Neuron (in vitro differentiated cells): Measurements from ENCODE around the gene RFTN1.

Source experiments
- H2AFZ ChIP-seq: one replicate; pipeline ENCODE4 v1.6.1; 2013; ENCODE audit warnings: low read depth, mild to moderate bottlenecking, inconsistent platforms, low read length, moderate library complexity
- H3K27me3 ChIP-seq: one replicate; pipeline ENCODE4 v1.6.1; 2013; ENCODE audit warnings: low read length; ENCODE audit not compliant: insufficient read depth
- H3K36me3 ChIP-seq: one replicate; pipeline ENCODE4 v1.6.1; 2013; ENCODE audit warnings: low read length; ENCODE audit not compliant: insufficient read depth
- H3K4me1 ChIP-seq: one replicate; pipeline ENCODE4 v1.6.1; 2013; ENCODE audit warnings: low read length; ENCODE audit not compliant: insufficient read depth
- H3K4me3 ChIP-seq: 2 replicates; pipeline ENCODE4 v1.5.1; 2013; ENCODE audit warnings: mild to moderate bottlenecking, low read length, moderate library complexity
- H3K9me3 ChIP-seq: one replicate; pipeline ENCODE4 v1.6.1; 2013; ENCODE audit warnings: low read length

RFTN1 gene

DNA sequence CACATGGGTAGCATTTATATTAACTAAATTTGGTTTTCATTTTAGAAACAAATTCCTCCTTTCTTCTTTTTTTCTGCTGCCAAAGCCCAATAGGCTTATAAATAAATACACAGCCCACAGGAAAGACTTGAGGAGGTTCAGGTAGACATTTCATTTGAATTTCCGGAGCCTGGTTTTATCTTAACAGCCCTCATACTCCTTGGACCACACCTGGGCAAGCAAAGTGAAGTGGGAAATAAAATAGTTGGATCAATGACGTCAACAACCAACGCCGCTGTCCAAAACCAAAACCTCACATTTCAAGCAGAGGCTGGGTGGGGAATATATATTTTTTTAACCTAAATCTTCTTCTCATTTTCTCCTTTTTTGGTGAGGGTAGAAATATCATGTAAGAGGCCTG lies 53.2 kb downstream of the RFTN1 start:
- Histone ChIP-seq H3K27me3 (no peaks in the 10 kb centered on the region), H3K4me3 (no peak overlapping the region), H3K4me1 (no peaks in the 10 kb centered on the region), H2AFZ (no peak overlapping the region), H3K36me3 (no peaks in the 10 kb centered on the region), H3K9me3 (no peaks in the 10 kb centered on the region)

- Histone ChIP-seq H3K36me3 (no peaks in the 10 kb centered on the region), H2AFZ (no peak overlapping the region), H3K4me3 (no peak overlapping the region), H3K9me3 (no peaks in the 10 kb centered on the region), H3K27me3 (no peaks in the 10 kb centered on the region), H3K4me1 (no peaks in the 10 kb centered on the region)
Measured at GRCh38 chr3:16456784-16457415, 56.6 kb downstream of the RFTN1 start.

GRCh38 chr3:16455966-16456365 lies 57.5 kb downstream of the RFTN1 start:
- Histone ChIP-seq H3K4me3 (no peak overlapping the region), H3K9me3 (no peaks in the 10 kb centered on the region), H3K4me1 (no peaks in the 10 kb centered on the region), H2AFZ (no peak overlapping the region), H3K36me3 (no peaks in the 10 kb centered on the region), H3K27me3 (no peaks in the 10 kb centered on the region)

- Histone ChIP-seq H3K36me3 (no peaks in the 10 kb centered on the region), H3K9me3 (no peaks in the 10 kb centered on the region), H3K4me3 (no peak overlapping the region), H3K27me3 (no peaks in the 10 kb centered on the region), H2AFZ (no peak overlapping the region), H3K4me1 (no peaks in the 10 kb centered on the region)
Measured at GRCh38 chr3:16455001-16455400, 58.5 kb downstream of the RFTN1 start.

DNA sequence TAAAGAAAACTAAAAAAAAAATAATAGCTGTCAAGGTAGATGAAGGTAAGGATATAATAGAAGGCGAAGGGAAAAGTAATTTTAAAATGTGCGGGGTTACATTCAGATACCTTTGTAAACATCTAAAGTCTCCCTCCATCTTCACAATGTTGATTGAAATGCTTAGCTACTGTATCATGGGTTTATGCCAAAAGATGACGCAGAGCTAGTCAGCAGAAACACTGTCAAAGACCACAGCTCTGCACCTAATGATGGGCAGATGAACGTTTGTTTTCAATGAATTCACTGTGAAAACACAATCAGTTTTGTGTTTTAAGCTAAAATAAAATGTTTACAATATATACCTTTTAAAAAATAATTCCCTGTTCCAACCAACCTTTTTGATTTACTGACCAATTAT lies 61.2 kb downstream of the RFTN1 start:
- Histone ChIP-seq H3K4me3 (no peak overlapping the region), H2AFZ (no peak overlapping the region), H3K9me3 (no peaks in the 10 kb centered on the region), H3K36me3 (no peaks in the 10 kb centered on the region), H3K27me3 (no peaks in the 10 kb centered on the region), H3K4me1 (peaks cover 8% of the 10 kb centered on the region)

- Histone ChIP-seq H3K9me3 (no peaks in the 10 kb centered on the region), H3K4me1 (peaks cover 8% of the 10 kb centered on the region), H3K27me3 (no peaks in the 10 kb centered on the region), H2AFZ (no peak overlapping the region), H3K36me3 (no peaks in the 10 kb centered on the region), H3K4me3 (no peak overlapping the region)
Measured at GRCh38 chr3:16449369-16449768, 64.1 kb downstream of the RFTN1 start.

DNA sequence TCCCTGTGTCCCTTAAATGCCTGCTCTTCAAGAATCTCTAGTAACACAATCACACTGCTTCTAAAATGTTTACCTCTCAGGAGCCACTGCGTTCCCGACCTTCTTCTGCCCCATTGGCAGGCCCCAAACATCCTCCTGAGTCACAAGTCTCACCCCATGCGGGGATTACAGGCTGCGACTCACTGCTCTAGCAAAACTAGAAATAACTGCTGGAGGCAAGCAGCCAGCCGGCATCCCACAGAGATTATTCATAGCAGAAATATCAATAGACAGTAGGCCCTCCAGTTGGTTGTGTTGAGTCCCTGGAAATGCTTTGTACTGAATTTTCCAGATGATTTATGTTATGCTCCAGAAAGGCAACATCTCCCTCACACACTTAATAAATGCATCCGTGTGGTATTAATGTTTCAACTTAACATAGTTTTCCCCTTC lies 64.8 kb downstream of the RFTN1 start:
- Histone ChIP-seq H3K4me1 (peaks cover 8% of the 10 kb centered on the region), H3K4me3 (no peak overlapping the region), H2AFZ (no peak overlapping the region), H3K36me3 (no peaks in the 10 kb centered on the region), H3K9me3 (no peaks in the 10 kb centered on the region), H3K27me3 (no peaks in the 10 kb centered on the region)

GRCh38 chr3:16447135-16447534 lies 66.4 kb downstream of the RFTN1 start:
- peaks cover 8% of the 10 kb centered on the region for H3K4me1 ChIP-seq
- no peaks in the 10 kb centered on the region for H3K27me3 ChIP-seq
- no peak overlapping the region for H3K4me3 ChIP-seq
- H3K36me3 ChIP-seq, result no peaks in the 10 kb centered on the region
- no peaks in the 10 kb centered on the region for H3K9me3 ChIP-seq
- no peak overlapping the region for H2AFZ ChIP-seq

GRCh38 chr3:16444344-16444743 lies 69.2 kb downstream of the RFTN1 start:
- no peaks in the 10 kb centered on the region for H3K9me3 ChIP-seq
- H2AFZ ChIP-seq, result no peak overlapping the region
- peaks cover 10% of the 10 kb centered on the region for H3K4me1 ChIP-seq
- H3K4me3 ChIP-seq, result no peak overlapping the region
- H3K36me3 ChIP-seq, result no peaks in the 10 kb centered on the region
- no peaks in the 10 kb centered on the region for H3K27me3 ChIP-seq

GRCh38 chr3:16442730-16443129 lies 70.8 kb downstream of the RFTN1 start:
- Histone ChIP-seq H3K4me3 (no peak overlapping the region), H3K36me3 (no peaks in the 10 kb centered on the region), H3K4me1 (peaks cover 2% of the 10 kb centered on the region), H3K27me3 (no peaks in the 10 kb centered on the region), H2AFZ (no peak overlapping the region), H3K9me3 (no peaks in the 10 kb centered on the region)

GRCh38 chr3:16441371-16441875 lies 72.1 kb downstream of the RFTN1 start:
- Histone ChIP-seq H3K4me3 (no peak overlapping the region), H3K9me3 (no peaks in the 10 kb centered on the region), H3K4me1 (peaks cover 2% of the 10 kb centered on the region), H3K27me3 (no peaks in the 10 kb centered on the region), H2AFZ (no peak overlapping the region), H3K36me3 (no peaks in the 10 kb centered on the region)

DNA sequence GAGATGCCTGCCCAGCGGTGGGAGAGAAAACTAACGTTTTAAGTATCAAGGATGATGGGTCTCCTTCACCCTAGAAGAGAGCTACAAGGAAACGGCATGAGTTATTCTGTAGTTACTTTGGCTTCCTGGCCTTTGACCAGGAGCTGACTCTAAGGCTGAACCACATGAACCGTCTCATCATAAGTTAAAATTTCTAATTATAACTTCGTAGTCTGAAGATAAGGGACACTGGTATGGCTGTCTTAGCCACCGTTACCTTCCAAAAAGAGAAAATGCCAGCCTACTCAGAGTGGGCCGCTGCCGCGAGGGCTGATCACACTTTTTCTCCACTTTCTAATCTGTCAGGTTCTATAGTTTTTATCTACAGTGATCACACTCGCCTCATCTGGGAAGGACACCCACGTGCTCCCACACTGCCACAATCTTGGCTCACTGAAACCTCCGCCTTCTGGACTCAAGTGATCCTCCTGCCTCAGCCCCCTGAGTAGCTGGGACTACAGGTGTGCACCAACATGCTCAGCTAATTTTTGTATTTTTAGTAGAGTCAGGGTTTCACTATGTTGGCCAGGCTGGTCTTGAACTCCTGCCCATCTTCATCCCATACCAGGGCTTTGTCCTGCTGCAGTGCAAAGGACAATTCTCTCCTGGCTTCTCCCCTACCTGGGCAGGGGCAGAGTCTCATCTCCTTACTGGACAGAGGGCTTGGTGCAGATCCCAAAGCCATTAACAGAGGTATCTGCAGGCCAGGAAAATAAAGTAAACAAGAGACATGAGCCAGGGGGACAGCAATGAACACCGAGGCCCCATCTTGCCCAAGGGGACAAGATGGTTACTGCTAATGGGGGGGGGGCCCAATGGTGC lies 73.4 kb downstream of the RFTN1 start:
- H3K9me3 ChIP-seq, result no peaks in the 10 kb centered on the region
- no peak overlapping the region for H3K4me3 ChIP-seq

GRCh38 chr3:16439163-16439847 lies 74.2 kb downstream of the RFTN1 start:
- H2AFZ ChIP-seq, result no peak overlapping the region
- H3K27me3 ChIP-seq, result no peaks in the 10 kb centered on the region
- no peaks in the 10 kb centered on the region for H3K9me3 ChIP-seq
- H3K4me1 ChIP-seq, result peaks cover 2% of the 10 kb centered on the region
- no peak overlapping the region for H3K4me3 ChIP-seq
- H3K36me3 ChIP-seq, result no peaks in the 10 kb centered on the region

More for the DNA sequence above, 73.4 kb downstream of the RFTN1 start:
- Histone ChIP-seq H3K27me3 (no peaks in the 10 kb centered on the region), H2AFZ (no peak overlapping the region), H3K36me3 (no peaks in the 10 kb centered on the region), H3K4me1 (peaks cover 2% of the 10 kb centered on the region)
